ENCODE data around the gene MYBPH.

DNA sequence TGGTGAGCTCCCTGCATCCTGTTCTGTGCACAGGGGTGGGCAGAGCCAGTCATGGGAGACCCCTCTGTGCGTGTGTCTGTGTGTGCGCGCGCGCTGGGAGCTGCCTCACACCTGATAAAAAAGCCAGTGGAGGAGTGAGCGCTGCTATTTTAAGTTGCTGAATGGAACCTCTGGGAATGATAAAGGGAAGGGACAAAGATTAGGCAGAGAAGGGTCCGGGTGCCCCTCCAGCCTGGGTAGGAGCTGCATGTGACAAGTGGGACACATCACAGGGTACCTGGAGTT, 47.3 kb downstream of the MYBPH start:
- no peak for TF ChIP-seq EZH2phosphoT487 (IDR thresholded peaks at IDR 0.05; ENCODE audit: borderline replicate concordance, low read depth, low read length)
- TF ChIP-seq, protein P1, sequence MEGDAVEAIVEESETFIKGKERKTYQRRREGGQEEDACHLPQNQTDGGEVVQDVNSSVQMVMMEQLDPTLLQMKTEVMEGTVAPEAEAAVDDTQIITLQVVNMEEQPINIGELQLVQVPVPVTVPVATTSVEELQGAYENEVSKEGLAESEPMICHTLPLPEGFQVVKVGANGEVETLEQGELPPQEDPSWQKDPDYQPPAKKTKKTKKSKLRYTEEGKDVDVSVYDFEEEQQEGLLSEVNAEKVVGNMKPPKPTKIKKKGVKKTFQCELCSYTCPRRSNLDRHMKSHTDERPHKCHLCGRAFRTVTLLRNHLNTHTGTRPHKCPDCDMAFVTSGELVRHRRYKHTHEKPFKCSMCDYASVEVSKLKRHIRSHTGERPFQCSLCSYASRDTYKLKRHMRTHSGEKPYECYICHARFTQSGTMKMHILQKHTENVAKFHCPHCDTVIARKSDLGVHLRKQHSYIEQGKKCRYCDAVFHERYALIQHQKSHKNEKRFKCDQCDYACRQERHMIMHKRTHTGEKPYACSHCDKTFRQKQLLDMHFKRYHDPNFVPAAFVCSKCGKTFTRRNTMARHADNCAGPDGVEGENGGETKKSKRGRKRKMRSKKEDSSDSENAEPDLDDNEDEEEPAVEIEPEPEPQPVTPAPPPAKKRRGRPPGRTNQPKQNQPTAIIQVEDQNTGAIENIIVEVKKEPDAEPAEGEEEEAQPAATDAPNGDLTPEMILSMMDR (conservative IDR thresholded peaks at IDR 0.05; ENCODE audit: low read length) = no peak
